ENCODE data around the gene EFNA5.

EFNA5 gene

GRCh38 chr5:107364443-107365319 lies 306.1 kb downstream of the EFNA5 start:
- TF ChIP-seq CTCF (IDR thresholded peaks at IDR 0.05; ENCODE audit: borderline replicate concordance, insufficient read depth, low read depth, low read length), result no peak
- H3K4me3 ChIP-seq (ENCODE audit: low read depth, low read length), result no peak overlapping the region

DNA sequence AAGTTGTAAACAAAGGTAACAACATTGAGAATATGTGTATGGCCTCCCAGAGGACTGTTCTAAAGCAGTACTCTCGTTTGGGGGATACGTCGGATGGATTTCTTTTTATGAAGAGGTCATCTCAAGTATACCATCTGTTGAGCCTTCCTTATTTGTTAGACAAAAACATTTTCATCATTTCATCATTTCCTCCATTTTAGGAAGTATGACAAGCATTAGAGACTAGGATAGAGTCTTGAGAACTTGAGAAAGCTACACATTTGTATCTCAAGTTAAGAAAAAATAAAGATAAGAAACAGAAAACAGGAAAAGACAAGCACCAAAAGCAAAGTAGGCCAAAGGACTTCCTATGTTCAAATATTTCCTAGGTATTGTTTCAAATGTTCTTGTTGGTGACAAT lies 307.0 kb downstream of the EFNA5 start:
- no peak for TF ChIP-seq CTCF (IDR thresholded peaks at IDR 0.05; ENCODE audit: borderline replicate concordance, insufficient read depth, low read depth, low read length)

GRCh38 chr5:107361945-107362344 lies 308.8 kb downstream of the EFNA5 start:
- no peak for TF ChIP-seq CTCF (IDR thresholded peaks at IDR 0.05; ENCODE audit: borderline replicate concordance, insufficient read depth, low read depth, low read length)
- no peak overlapping the region for H3K4me3 ChIP-seq (ENCODE audit: low read depth, low read length)

More for the DNA sequence above, 307.0 kb downstream of the EFNA5 start:
- H3K4me3 ChIP-seq (ENCODE audit: low read depth, low read length), result no peak overlapping the region

DNA sequence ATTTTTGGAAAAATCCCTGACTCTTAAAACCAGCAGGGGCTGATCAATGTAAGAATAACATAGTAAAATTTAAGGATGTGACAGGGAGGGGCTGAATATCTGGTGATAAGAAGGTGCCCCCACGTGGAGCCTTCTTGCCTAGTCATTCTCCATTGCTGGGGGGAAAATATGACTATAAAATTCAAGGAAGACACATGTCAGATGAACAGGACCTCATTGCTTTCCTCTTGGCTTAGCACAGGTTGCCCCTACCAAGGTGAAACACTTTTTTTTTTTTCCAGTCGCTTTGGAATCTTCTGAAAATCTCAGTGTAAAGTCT lies 310.9 kb downstream of the EFNA5 start:
- no peak for TF ChIP-seq CTCF (IDR thresholded peaks at IDR 0.05; ENCODE audit: borderline replicate concordance, insufficient read depth, low read depth, low read length)
- H3K4me3 ChIP-seq (ENCODE audit: low read depth, low read length), result no peak overlapping the region

DNA sequence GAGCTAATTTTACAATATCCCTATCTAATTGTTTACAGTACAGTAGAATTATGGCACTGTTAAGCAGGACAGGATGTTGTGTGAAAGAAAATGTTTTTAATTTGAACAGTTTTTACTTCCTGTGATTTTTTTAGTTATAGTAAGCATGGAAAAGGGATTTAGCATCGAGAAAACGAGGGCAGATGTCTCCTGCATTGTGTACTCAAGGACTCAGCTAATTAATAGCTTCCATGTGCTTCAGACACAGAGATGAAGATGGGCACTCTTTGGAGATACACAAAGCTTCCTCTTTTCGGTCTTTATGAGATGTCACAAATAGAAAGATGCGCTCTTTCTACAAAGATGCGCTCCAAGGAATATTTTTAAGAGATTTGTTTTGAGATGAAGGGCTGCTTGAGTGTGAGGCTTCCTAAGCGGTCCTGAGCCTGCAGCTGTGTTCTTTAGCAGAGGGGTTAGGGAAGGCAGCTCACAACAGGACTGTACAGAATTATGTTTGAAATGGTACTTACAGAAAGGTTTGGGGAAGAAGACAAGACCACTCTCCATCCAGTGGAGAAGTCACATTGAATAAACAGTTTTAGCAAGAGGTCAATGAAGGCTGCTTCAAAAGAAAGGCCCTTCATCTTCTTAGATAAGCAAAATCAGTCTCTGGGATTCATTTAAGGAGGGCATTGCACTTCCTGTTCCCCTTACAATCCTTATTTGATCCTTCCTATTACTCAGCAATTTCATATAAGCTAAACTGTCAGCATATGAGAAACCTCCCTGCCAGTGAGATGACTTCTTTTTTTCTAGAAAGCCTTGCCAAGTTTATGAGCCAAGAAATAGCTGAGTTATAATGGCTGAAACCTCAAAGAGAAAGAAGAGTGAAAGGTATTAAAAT lies 311.5 kb downstream of the EFNA5 start:
- no peak overlapping the region for H3K4me3 ChIP-seq (ENCODE audit: low read depth, low read length)
- TF ChIP-seq CTCF (IDR thresholded peaks at IDR 0.05; ENCODE audit: borderline replicate concordance, insufficient read depth, low read depth, low read length), result no peak

DNA sequence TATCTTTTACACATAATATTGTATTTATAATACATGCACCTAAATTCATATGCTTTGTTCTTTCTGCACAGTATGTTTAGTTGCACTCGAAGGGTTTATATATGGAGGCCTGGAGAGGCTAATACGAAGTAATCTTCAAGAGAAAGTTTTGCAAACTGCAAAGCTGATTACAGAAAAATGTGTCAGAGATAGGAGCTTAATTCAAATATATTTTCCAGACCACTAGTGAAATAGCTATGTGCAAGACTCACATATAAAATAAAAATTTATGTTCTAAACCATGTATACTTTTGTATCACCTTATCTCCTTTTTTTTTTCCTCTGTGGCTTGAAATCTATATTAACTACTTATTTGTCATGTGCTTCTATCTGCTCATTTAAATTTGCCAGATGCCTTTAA lies 313.8 kb downstream of the EFNA5 start:
- no peak overlapping the region for H3K4me3 ChIP-seq (ENCODE audit: low read depth, low read length)
- no peak for TF ChIP-seq CTCF (IDR thresholded peaks at IDR 0.05; ENCODE audit: borderline replicate concordance, insufficient read depth, low read depth, low read length)
